ENCODE measurements around the gene CREB5.

GRCh38 chr7:28480595-28480994 is 68.3 kb downstream of the CREB5 start:
- no peak for TF ChIP-seq CEBPB (IDR thresholded peaks at IDR 0.05; ENCODE audit: low read depth, low read length)
- TF ChIP-seq ATF2 (IDR thresholded peaks at IDR 0.05; ENCODE audit: low read length) = no peak
- TF ChIP-seq BCL11A (IDR thresholded peaks at IDR 0.05; ENCODE audit: low read depth in 2 of 2, low read length in 2 of 2) = no peak
- TF ChIP-seq POLR2AphosphoS5 (IDR thresholded peaks at IDR 0.05; ENCODE audit: low read depth, low read length) = no peak
- TF ChIP-seq MAFK (IDR thresholded peaks at IDR 0.05; ENCODE audit: low read depth, low read length) = no peak
- no peak for TF ChIP-seq RFX5 (IDR thresholded peaks at IDR 0.05; ENCODE audit: borderline replicate concordance, low read depth, low read length)
- no peak for TF ChIP-seq CTCF (IDR thresholded peaks at IDR 0.05; ENCODE audit: control extremely low read depth in 1 of 3, insufficient read depth in 1 of 3, low read depth in 1 of 3, low read length in 3 of 3)
- no peak for TF ChIP-seq KDM5A (IDR thresholded peaks at IDR 0.05; ENCODE audit: low read length)
- no peak for TF ChIP-seq SP1 (IDR thresholded peaks at IDR 0.05; ENCODE audit: low read depth, low read length)
- TF ChIP-seq RAD21 (IDR thresholded peaks at IDR 0.05 in 1 of 2, conservative IDR thresholded peaks at IDR 0.05 in 1 of 2; ENCODE audit: low read depth in 2 of 2, low read length in 2 of 2) = no peak
- no peak for TF ChIP-seq EP300 (IDR thresholded peaks at IDR 0.05; ENCODE audit: borderline replicate concordance in 1 of 2, low read depth in 2 of 2, low read length in 2 of 2)
- no peak for TF ChIP-seq USF2 (IDR thresholded peaks at IDR 0.05; ENCODE audit: low read length)
- no peak for TF ChIP-seq HDAC6 (IDR thresholded peaks at IDR 0.05; ENCODE audit: low read depth, low read length)
